Measurements from ENCODE around the gene RNF114.

GRCh38 chr20:49961413-49961812, 25.2 kb downstream of the RNF114 start:
- TF ChIP-seq CTCF (IDR thresholded peaks at IDR 0.05; ENCODE audit: poor library complexity) (no peak), EZH2 (IDR thresholded peaks at IDR 0.05; ENCODE audit: borderline replicate concordance) (no peak), EZH2phosphoT487 (IDR thresholded peaks at IDR 0.05; ENCODE audit: low read depth, severe bottlenecking, unreplicated experiment) (no peak)
